ENCODE results near the gene SEC23A.

Gene SEC23A

DNA sequence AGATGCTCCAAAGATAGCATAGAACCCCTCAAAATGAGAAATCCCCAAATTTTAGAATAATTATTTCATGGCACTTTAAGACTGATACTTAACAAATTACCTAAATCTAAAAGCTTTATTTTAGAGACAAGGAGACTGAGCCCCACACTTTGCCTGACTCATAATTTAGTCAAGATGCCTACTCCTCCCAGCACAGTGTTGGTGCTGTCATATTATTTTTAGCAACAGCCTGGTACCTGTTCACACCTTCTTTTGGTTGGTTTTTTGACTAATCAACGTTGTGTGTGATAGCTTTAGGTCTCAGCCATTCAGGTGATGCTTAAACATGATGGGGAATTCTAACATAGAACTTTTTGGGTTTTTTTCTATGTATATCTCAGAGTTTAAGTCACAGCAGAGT, 120.2 kb downstream of the SEC23A start:
- no peak for DNase-seq

DNA sequence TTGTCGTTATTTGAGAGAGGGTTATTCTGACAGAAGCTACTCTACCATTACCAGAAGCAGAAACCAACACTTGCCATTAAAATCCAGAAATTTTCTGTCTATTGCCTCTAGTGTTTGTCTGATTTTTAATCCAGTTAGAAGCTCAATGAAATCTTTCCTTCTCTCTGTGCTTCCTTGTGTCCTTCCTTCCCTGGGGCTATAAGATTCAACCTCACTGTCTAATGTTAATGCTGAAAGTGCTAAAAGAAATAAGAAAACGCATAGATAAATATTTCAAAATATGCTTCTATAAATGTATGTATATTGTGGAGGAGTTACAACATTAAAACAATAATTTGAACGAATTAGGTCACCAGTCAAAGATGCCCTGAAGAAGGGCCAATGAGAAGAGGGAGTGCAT, 120.8 kb downstream of the SEC23A start:
- DNase-seq: no peak

Measured in GDM1 (cell line).